IPS DF 19.7 (cell line): Measurements from ENCODE around the gene NTSR1.

Source experiments
- DNase-seq: peaks from one replicate; pipeline ENCODE4 v3.0.0-alpha.2; 2013; ENCODE audit warnings: low read depth, low spot score

The NTSR1 gene

GRCh38 chr20:62755817-62756724, 47.4 kb downstream of the NTSR1 start:
- DNase-seq = no peak

GRCh38 chr20:62758226-62758912, 49.7 kb downstream of the NTSR1 start:
- no peak for DNase-seq

- DNase-seq = no peak
Observed at GRCh38 chr20:62759981-62760431, 51.4 kb downstream of the NTSR1 start.

GRCh38 chr20:62760471-62760855, 51.8 kb downstream of the NTSR1 start:
- DNase-seq = no peak

GRCh38 chr20:62760856-62761758, 52.5 kb downstream of the NTSR1 start:
- DNase-seq = no peak

- no peak for DNase-seq
Observed at GRCh38 chr20:62761759-62762131, 53.1 kb downstream of the NTSR1 start.

GRCh38 chr20:62762376-62762775, 53.7 kb downstream of the NTSR1 start:
- no peak for DNase-seq

- no peak for DNase-seq
Observed at GRCh38 chr20:62762801-62763368, 54.2 kb downstream of the NTSR1 start.

GRCh38 chr20:62763404-62763803, 54.8 kb downstream of the NTSR1 start:
- DNase-seq = no peak

- no peak for DNase-seq
Observed at GRCh38 chr20:62764156-62764935, 55.7 kb downstream of the NTSR1 start.

- no peak for DNase-seq
Observed at GRCh38 chr20:62765021-62765420, 56.4 kb downstream of the NTSR1 start.

- DNase-seq = no peak
Observed at GRCh38 chr20:62765432-62766070, 56.9 kb downstream of the NTSR1 start.

- no peak for DNase-seq
Observed at GRCh38 chr20:62766071-62766450, 57.4 kb downstream of the NTSR1 start.

GRCh38 chr20:62766716-62767115, 58.1 kb downstream of the NTSR1 start:
- DNase-seq = no peak

GRCh38 chr20:62768234-62768546, 59.6 kb downstream of the NTSR1 start:
- no peak for DNase-seq

- no peak for DNase-seq
Observed at GRCh38 chr20:62768551-62769287, 60.1 kb downstream of the NTSR1 start.

- no peak for DNase-seq
Observed at GRCh38 chr20:62769346-62770071, 60.9 kb downstream of the NTSR1 start.

- no peak for DNase-seq
Observed at GRCh38 chr20:62770111-62770910, 61.7 kb downstream of the NTSR1 start.
